CD4-positive, alpha-beta T cell treated with Interleukin-2 at 100 ng/mL for 4 hours (primary cell): ENCODE data around the gene CTRL.
"Not testable (repeated sequence)": the region's sequence is repeated elsewhere in the genome, so short reads cannot be mapped to it uniquely, and the experiment has no call there.

Source experiments
- DNase-seq: peaks from one replicate; pipeline ENCODE4 v3.0.0-alpha.2; 2020; ENCODE audit warnings: low spot score

Gene CTRL

GRCh38 chr16:67923414-67924116 lies 8.1 kb downstream of the CTRL start:
- DNase-seq = no peak

- DNase-seq = no peak
These were observed 8.9 kb downstream of the CTRL start for GRCh38 chr16:67922740-67923139.

- DNase-seq = no peak
These were observed 9.4 kb downstream of the CTRL start for GRCh38 chr16:67922221-67922620.

- DNase-seq = no peak
These were observed 11.9 kb downstream of the CTRL start for GRCh38 chr16:67919622-67920221.

GRCh38 chr16:67917852-67918236 lies 13.8 kb downstream of the CTRL start:
- peak; percentile 64 for DNase-seq

GRCh38 chr16:67917140-67917851 lies 14.4 kb downstream of the CTRL start:
- no peak for DNase-seq

- DNase-seq = no peak
These were observed 15.6 kb downstream of the CTRL start for GRCh38 chr16:67915831-67916723.

GRCh38 chr16:67915496-67915769 lies 16.2 kb downstream of the CTRL start:
- DNase-seq = not testable (repeated sequence)

GRCh38 chr16:67914758-67915495 lies 16.7 kb downstream of the CTRL start:
- no peak for DNase-seq

- DNase-seq = no peak
These were observed 21.5 kb downstream of the CTRL start for GRCh38 chr16:67910158-67910557.

- DNase-seq = no peak
These were observed 22.5 kb downstream of the CTRL start for GRCh38 chr16:67909056-67909742.

GRCh38 chr16:67907397-67908180 lies 24.1 kb downstream of the CTRL start:
- DNase-seq = no peak

GRCh38 chr16:67902831-67903230 lies 28.8 kb downstream of the CTRL start:
- no peak for DNase-seq

GRCh38 chr16:67901734-67902133 lies 29.9 kb downstream of the CTRL start:
- DNase-seq = no peak

GRCh38 chr16:67897231-67897630 lies 34.4 kb downstream of the CTRL start:
- DNase-seq = no peak

GRCh38 chr16:67893743-67894399 lies 37.8 kb downstream of the CTRL start:
- DNase-seq = no peak

GRCh38 chr16:67892899-67893742 lies 38.5 kb downstream of the CTRL start, which contains the start of gene PSKH1:
PSKH1 (plus strand) TSS chr16:67893254; CDS start chr16:67908750, 15,496 bp downstream.
- peak; percentile 92 for DNase-seq

GRCh38 chr16:67892375-67892774 lies 39.3 kb downstream of the CTRL start:
- DNase-seq = no peak

GRCh38 chr16:67888331-67888730 lies 43.3 kb downstream of the CTRL start:
- DNase-seq = no peak
